Mammary epithelial cell (primary cell): ENCODE results near the gene SORBS2.

Experiments
- EZH2 ChIP-seq: IDR thresholded peaks from 2 replicates; pipeline ENCODE4 v1.6.1; 2012; ENCODE audit warnings: low read length, inconsistent platforms, borderline replicate concordance
- TF ChIP-seq, protein P1 (sequence below), 2 donors: IDR thresholded peaks in 1 of 2; conservative IDR thresholded peaks in 1 of 2; 2 replicates each; pipeline ENCODE4 v1.5.1; 2011 to 2012; ENCODE audit warnings: inconsistent platforms in 2 of 2, low read length in 2 of 2, mild to moderate bottlenecking in 2 of 2, control low read depth in 1 of 2, low read depth in 1 of 2; ENCODE audit not compliant: insufficient read depth in 1 of 2; ENCODE audit errors: extremely low read depth in 1 of 2

DNA sequence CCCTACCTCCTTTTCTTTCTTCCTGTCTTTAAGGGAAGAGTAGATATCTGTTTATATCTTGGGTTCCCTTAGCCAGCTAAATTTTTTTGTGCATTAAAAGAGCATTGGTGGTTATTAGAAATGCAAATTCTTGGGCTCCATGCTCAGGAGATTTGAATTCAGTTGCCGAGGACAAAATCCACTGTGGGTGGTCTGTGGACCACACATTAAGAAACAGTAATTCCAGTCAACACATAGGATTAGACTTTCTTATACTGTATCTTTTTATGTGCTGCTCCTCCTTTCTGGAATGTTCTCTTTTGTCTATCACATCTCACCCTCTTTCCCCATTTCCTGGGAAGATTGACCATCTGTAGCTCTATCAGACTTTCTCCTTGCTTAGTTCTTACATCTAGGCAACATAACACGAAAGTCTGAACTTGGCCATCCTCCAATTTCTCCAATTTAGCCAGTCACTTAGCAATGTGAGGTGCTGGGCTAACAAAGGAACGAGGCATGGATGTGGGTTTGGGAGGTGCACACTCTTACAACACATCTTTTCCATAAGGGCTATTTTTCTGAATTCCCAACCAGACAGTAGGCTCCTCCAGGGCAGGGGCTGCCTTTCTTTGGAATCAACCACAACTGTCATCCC is 271.4 kb downstream of the SORBS2 start:
- TF ChIP-seq, protein P1, sequence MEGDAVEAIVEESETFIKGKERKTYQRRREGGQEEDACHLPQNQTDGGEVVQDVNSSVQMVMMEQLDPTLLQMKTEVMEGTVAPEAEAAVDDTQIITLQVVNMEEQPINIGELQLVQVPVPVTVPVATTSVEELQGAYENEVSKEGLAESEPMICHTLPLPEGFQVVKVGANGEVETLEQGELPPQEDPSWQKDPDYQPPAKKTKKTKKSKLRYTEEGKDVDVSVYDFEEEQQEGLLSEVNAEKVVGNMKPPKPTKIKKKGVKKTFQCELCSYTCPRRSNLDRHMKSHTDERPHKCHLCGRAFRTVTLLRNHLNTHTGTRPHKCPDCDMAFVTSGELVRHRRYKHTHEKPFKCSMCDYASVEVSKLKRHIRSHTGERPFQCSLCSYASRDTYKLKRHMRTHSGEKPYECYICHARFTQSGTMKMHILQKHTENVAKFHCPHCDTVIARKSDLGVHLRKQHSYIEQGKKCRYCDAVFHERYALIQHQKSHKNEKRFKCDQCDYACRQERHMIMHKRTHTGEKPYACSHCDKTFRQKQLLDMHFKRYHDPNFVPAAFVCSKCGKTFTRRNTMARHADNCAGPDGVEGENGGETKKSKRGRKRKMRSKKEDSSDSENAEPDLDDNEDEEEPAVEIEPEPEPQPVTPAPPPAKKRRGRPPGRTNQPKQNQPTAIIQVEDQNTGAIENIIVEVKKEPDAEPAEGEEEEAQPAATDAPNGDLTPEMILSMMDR (conservative IDR thresholded peaks at IDR 0.05 in 1 of 2, IDR thresholded peaks at IDR 0.05 in 1 of 2; ENCODE audit: extremely low read depth in 1 of 2, insufficient read depth in 1 of 2, low read depth in 1 of 2, low read length in 2 of 2): no peak
- no peak for TF ChIP-seq EZH2
